Spleen (tissue), 3 donors: ENCODE results near the gene OXNAD1.

ENCODE experiments used
- POLR2A ChIP-seq, 3 donors: fragments of 450-650 bp; IDR thresholded peaks; one replicate each; pipeline ENCODE4 v1.5.1; 2017; ENCODE audit warnings: antibody characterized with exemption in 3 of 3, mild to moderate bottlenecking in 1 of 3
- POLR2AphosphoS5 ChIP-seq, 3 donors: sonication (generic); formaldehyde crosslinking; IDR thresholded peaks; one replicate each; pipeline ENCODE4 v1.5.1; 2017; ENCODE audit warnings: antibody characterized with exemption in 3 of 3

GRCh38 chr3:16234281-16234680, 30.7 kb upstream of the OXNAD1 start:
- TF ChIP-seq POLR2A (IDR thresholded peaks at IDR 0.05) = no peak
- no peak for TF ChIP-seq POLR2AphosphoS5 (IDR thresholded peaks at IDR 0.05)
